ENCODE data around the gene KRT83.
"Not testable (repeated sequence)": the region's sequence is repeated elsewhere in the genome, so short reads cannot be mapped to it uniquely, and the experiment has no call there.

The KRT83 gene

DNA sequence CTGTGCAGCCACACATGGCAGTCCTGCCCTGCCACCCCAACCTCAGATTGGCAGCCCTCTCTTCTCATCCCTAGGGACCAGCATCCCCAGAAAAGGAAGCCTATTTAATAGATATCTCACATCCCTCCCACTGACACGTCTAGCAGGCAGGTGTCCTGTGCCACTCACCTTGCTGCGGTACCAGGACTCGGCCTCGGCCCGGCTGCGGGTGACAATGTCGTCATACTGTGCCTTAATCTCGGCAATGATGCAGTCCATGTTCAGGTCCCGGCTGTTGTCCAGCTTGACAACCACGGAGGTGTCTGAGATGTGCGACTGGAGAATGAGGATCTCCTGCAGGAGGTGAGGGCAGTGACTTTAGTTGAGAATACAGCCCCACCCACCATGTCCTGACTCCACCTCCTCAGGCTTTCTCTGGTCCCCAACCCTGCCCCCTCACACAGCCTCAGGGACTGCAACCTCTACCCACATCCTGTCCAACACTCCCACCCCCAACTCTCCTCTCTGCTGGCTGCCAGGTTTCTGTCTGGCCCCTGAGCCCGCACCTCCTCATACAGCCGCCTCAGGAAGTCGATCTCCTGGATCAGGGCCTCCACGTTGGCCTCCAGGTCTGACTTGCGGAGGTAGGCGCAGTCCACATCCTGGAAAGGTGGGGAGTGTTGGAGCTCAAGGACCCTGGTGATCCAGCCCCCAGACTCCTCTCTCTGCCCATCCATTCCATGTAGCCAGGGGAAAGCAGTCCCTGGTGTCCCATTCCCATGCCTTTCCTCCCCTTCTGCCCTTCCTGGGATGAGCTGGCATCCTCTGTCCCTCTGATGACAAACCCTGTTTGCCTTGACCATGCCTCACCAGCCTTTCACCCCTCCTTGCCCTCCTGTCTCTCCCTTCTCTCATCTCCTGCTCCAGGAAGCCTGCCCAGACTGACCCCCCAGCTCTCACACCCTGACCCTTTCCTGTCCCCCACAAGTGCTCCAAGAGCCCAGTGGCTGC is 33.1 kb downstream of the KRT83 start:
- DNase-seq: not testable (repeated sequence)

DNA sequence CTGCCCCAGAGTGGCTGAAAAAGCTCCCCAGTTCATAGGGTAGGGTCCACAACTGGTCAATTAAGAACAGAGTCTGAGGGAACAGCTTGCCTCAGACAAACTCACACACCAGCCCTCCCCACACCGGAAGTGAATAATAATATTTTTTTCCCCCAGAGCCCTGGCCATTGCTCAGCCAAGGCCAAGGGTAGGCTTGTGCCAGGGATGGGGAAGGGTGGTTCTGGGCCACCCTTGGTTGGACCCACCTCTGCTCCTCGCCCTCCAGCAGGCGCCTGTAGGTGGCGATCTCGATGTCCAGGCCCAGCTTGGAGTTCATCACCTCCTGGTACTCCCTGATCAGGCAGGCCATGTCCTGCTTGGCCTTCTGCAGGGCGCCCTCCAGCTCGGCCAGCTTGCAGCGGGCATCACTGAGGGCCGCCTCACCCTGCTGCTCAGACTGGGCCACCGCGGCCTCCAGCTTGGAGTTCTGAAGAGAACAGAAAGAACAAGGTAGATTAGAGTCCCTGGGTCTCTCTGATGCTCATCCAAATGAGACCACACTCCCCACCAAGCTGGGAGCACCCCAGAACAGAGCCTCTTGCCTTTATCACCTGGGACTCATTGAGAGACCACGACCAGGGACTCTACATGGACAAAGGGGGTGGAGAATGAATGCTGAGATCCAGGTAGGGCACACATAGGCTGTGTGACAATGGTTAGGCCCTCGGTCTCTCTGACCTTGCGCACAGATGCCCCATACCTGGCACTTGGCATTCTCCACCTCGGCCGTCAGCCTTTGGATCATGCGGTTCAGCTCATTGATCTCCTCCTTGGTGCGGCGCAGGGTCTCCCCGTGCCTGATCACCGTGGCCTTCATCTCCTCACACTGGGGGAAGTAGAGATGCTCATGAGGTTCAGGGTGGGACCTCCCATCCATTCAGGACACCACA is 34.1 kb downstream of the KRT83 start:
- not testable (repeated sequence) for DNase-seq

DNA sequence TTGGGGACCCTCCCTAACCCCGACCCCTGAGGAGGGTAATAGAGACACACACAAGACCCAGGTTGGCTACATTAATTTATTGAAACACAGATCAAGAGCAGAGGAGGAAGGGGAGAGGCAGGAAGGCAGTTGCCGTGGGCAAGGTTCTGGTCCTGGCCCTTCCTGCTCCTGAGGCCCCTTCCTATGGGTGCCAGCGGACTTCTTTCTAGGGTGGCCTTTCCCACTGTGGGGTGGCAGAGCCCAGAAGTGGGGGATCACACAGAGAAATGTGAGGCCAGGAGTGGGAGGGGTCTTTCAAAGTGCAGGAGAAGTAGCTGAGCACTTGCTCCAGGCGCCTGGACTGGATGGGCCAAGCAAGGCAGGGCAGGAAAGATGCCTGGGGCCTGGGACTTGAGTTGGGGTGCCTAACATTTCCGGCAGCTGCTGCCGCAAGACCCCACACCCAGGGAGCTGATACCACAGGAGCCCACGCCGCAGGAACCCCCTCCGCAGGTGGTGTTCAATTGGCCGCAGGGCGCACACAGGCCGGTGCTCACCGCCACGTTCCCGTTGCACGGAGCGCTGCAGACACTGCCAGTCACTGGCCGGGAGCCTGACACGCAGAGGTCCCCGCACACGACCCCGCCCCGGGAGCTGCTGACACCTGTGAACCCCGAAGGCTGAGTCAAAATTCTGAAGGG is 35.2 kb downstream of the KRT83 start:
- DNase-seq: no peak

DNA sequence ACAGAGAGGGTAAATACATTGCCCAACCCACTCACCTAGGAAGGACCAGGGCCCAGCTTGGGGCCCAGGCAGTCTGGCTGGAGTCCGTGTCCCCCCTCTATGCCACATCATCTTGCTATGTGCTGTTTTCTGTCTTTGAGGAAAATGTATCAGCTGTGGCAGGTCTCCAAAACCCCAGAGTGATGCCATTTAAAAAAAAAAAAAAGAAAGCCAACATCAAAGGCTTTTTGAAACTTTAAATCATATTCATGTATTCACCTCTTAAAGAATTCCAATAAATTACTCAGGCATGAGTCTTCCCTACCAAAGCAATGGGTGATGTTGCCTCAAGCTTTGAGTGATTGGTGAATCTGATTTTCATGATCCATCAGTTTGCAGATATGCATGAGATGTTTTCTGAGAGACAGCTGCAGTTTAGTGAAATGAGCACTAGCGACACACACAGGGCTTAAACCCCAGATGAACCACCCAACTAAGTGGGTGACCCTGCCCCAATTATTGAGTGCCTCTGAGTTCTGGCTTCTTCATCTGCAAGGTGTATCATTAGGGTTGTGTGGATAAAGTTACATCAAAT is 35.9 kb downstream of the KRT83 start:
- DNase-seq: no peak

DNA sequence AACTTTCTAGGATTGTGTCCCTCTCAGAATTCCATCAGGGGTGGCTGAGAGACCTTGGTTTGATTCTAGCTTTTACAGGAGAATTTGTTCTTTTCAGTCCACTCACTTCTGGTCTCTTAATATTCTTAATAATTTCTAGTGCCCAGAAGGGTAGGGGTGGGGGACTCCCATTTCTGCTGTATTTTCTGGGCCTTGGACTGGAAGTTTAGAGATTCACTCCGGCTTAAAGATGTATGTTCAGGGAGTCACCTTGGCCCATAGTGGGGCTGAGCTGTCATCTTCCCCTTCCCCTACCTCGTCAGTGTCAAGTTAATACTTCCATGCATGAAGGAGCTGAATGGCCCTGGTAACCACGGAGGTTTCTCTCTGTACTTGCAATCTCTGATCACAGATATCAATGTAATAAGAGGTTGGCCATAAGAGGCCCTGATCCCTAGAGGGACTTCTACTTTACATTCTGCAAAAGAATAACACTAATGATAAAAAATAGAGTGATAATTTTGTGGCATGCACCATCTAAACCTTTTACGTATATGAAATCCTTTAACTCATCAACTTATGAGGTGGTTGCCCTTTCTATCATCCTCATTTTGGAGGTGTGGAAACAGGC is 36.5 kb downstream of the KRT83 start:
- no peak for DNase-seq

DNA sequence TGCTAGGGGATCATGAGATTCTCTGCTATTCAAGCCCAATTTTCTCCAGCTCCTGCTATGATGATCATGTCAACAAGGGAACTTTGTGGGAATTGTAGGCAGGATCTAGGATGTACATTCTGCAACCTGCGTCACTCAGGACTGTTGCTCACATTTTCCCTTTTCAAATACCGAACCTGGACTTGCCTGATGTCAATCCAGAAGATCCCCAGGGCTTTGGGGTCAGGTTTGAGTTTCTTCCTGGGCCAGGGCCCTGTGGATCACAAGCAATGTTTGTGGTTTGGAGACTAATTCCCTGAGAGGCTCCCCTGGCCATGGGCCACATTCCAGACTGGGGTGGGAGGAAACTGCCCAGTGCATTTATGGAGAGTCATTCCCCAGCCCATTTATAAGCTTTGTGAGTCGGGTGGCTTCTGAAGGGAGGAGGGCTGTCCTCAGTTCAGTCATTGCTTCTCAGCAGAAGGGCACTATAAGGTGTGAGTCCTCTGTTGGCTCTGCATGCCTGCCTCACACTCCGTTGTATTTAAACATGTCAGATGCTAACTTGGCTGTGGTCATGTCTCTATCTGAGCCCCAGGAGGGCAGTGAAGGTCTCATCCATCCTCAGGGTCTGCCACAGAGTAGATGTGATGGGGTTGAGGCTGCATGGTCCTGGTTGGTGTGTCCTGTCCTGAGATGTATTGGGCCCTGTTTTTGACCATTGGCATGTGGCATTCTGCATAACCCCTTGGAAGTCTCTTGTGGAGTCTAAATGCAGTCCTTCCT is 40.2 kb downstream of the KRT83 start:
- DNase-seq: no peak

DNA sequence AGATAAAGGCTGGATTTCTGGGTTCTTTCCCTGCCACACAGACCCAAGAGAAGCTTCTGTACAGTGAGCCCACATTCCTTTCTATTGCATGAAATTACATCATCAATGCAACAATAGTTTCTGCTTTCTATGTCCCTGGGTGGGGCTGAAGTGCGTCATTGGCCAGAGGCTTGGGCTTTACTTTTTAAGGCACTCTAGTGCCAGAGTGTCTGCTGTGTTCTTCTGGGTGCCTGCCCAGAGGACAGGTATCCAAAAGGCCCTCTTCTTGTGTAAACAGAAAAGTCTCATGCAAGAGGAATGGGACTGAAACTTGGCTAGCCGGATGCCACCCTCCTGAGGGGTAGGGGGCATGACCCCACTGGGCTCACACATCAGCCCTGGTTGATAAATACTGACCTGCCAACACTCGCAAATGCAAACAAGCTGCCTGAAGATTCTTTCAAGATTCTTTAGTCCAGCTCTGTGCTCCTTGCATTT is 40.8 kb downstream of the KRT83 start:
- no peak for DNase-seq

DNA sequence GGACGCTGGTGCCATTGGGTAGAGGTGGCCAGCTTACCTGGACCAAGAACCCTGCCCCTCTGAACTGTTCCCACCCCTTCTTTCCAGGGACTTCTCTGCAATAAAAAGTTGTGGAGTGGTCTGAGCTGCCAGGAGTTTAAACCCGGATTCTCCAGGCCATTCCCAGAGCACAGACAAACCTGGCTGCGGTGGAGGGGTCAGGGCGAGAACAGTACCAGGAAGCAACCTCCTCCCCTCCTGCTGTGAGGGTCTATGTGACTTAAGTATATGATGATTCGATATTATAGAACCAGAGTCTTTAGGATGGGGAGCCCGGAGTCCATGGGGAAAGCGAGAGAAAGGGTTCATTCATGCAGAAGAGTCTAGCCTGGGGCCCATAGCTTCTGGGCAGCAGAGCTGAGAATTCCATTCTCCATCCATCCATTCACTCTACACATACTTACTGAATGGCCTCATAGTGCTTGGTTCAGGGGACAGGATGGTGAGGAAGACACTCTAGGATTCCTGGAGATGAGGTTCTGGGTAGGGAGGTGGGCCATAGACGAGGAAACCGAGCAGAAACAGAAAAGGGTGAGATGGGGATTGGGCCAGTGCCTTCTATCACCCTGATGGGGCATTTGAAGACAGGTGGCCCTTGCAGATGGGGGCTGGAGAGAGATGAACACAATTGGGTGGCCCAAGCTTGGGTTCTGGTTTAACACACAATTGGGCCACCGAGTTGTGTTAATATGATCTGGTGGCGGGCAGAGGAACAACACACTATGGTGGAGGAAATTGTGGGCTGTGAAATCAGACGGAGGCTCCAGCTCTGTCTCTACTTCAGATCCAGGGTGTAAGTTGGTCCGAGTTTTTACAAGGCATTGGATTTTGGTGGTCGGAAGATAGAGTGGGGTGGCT is 41.5 kb downstream of the KRT83 start:
- no peak for DNase-seq

DNA sequence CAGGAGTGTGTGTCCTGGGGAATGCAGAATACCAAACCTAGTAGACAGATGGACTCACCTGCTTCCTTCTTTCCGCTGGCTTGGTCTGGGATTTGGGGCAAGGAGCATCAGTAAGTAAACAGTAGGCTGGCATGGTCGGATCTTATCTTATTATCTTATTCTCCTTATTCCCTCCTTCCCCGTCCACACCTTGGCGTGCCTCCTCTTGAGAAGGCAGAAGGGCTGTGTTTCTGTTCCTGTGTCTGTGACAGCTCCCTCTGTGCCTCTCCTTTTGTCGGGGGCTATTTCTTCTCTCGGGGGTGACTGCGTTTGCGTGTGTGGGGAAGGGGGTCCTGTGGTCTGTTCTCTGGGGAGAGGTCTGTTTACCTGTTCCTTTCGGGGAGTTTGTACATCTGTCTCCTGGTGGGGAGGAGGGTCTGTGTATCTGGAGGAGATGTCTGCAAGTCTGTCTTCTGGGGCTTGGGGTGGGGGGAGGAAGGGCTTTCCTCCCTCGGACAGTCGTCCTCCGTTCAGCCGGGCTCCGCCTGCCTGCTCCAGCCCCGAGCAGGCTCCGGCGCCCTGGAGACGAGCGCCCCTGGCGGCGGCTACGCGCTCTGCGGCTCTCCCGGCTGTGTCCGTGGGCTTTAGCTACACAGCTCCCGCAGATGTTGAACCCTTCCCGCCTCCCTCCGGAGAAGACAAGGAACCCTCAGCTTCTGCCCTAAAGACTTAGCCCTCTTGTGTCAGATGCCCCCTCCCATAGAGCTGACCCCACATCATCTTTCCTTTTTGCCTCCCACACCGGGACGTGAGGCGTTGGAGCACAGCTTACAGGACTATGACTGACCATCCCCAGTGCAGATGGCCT is 42.4 kb downstream of the KRT83 start:
- peak in 48 of 51 donors; percentile 16 to 83 (median 54) for DNase-seq

DNA sequence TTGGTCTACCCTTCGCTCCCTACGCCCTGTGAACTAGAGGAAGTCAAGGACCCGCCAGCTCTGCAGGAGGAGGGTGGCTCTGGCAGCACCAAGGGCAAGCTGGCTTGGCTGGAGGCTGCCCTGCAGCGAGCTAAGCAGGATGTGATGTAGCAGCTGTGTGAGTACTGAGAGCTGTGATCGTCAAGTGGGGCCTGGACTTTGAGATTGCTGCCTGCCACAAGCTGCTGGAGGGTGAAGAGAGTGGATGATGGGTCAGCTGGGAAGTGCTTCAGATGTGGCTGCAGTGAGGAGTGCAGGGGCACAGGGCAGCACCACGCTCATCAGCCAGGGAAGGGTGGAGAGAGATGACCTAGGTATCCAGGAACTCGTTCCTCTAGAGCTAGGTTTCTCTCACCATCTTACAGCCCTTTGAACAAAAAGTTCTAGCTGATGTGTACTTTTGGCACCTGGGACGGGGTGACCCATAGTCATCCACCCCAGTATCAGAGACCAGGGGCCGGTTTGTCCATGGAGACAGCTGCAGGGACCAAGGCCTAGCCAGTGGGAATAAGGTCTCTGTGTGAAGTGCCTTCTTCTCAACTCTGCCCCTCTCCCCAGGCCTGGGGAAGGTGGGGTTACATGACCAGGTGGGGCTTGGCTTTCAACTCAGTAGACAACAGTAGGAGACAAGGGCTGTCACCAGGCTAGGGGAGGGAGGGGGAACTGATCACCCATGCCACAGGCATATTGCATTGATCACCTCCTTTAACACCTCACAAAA is 43.5 kb downstream of the KRT83 start:
- DNase-seq: no peak

DNA sequence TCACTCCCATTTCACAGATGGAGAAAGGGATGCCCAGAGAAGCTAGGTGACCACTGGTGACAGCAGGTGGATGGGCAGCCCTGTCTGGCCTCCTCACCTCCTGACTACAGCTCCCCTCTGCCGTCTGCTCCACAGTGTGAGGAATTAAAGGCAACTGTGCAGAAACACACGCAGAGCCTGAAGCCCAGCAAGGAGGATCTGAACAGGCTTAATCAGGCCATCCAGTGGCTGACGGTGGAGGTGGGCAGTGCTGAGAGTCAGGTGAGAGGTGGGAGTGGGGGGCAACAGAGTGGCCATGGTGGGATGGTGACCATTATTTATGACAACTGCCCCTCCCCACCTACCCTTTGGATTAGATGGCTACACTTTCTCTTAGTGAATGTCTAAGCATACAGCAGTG is 45.5 kb downstream of the KRT83 start:
- DNase-seq: no peak

DNA sequence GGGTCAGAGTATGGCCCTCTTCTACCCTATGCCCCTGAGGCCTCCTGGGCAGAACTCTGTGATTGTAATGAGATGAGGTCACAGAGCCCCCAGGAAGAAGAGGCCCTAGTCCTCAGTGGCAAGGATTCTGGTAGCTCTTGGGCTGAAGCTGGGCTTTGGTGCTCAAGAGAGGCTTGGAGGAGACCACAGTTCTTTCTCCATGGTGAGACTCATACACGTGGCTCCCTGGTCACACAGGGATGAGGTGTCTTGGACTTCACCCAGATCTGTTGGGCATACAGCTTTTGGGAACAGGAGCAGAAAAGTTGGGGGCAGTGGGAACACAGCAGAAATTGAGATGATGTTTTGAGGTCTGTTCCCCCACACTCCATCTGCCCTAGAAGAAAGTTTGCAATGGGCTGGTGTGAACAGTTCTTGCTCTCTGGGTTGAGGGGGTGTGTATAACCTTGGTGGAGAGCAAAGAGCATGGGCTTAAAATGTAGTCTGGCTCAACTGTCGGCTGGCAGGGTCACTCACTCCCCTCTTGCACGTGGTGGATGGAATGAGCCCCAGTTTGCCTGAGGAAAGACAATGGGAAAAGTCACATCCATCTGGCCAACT is 46.6 kb downstream of the KRT83 start, which contains the start of gene KRT86:
Gene KRT86, plus strand, starts transcription at position 125 of the 600 bp plus-strand sequence. CDS start 27,272 bp downstream, outside the sequence.
- no peak for DNase-seq

DNA sequence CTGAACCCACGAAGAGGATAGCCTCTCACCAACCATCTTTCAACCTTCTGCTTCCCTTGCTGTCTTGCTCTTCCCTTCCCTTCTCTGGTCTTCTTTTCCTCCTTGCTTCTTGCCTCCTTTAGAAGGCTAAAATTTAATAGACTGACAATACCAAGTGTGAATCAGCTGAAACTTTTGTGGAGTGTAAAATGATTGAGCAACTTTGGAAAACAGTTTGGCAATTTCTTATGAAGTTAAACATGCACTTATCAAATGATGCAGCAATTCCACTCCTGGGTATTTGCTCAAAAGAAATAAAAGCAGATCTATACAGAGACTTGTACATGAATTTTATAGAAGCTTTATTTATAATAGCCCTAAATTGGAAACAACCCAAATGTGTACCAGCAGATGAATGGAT is 50.0 kb downstream of the KRT83 start:
- no peak for DNase-seq

DNA sequence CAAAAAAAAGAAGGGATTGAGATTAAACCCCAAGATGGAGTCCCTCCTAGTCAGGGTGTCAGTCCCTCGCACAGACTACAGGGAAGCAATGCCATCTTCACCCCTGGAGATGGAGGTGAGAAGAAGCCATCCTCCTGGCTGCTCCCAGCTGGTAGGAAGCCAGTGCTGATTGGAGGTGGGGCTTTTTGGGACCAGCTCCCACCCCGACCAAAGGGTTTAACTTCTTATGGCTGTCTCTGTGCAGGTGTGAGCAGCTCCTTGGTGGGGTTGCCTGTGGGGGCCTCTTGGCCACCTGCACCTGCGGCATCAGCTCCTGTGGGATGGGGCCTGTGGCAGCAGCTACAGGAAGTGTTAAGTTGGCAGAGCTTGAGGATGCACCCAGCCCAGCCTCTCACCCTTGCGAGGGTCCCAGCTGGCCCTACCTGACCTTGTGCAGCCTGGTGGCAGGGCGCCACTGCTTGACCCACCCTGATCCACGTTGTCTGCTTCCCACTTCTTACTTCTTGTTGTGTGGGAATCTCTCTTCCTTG is 50.6 kb downstream of the KRT83 start:
- DNase-seq: no peak

DNA sequence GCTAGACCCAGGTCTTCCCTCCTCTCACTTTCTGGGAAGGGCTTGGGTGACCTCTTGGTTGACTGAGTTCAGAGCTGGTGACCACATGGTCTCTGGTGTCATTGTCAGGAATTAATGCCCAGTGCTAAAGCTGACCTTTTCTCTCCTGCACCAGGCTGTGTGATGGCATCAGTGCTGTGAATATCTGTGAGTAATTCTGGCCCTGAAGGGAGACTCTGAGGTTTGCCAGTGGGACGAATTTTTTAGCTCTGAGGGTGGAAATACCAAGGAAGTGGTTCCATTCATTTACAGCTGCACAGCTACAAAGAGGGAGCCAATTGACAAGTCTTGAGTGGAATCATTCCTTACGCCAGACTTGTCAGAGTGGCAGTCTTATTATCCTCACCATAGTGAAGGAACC is 53.0 kb downstream of the KRT83 start:
- no peak for DNase-seq

DNA sequence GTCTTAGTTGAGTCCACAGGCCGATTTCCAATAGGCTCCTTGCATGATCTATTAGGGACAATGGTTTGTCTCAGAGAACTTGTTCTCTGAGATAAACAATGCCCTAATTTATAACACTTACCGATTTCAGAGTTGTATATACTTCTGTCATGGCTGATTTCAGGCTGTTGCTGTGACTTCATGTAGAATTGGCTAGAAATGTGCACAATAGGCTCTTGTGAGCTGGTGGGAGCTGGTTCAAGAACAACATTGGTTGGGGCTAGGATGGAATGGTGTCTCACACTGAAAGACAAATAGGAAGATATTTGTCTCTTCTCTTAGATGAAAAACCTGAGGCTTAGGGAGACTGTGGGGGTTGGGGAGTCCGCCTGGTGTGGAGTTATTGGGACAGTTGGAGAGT is 53.5 kb downstream of the KRT83 start:
- DNase-seq: peak in 2 of 51 donors; percentile 23 to 48

All from hypothalamus (tissue), 51 donors.